HG02885 (cell line): ENCODE measurements around the gene CSF2RB.

Experiments used
- ATAC-seq: cut with Tn5 transposase; IDR thresholded peaks from one replicate; pipeline ENCODE4 v1.9.1; 2021; ENCODE audit warnings: mild to moderate bottlenecking; ENCODE audit not compliant: unreplicated experiment, poor library complexity

CSF2RB gene

GRCh38 chr22:36913427-36914389 lies at the start of gene CSF2RB:
Gene CSF2RB (plus strand): TSS chr22:36913628. CDS start chr22:36922208, 8,580 bp downstream.
- ATAC-seq = peak; percentile 51

GRCh38 chr22:36863979-36864378 lies 49.4 kb upstream of the CSF2RB start:
- no peak for ATAC-seq

- ATAC-seq = no peak
Measured at GRCh38 chr22:36864454-36865215, 48.8 kb upstream of the CSF2RB start.

- ATAC-seq = no peak
Measured at GRCh38 chr22:36865346-36865745, 48.1 kb upstream of the CSF2RB start.

GRCh38 chr22:36867695-36868094 lies 45.7 kb upstream of the CSF2RB start:
- no peak for ATAC-seq

GRCh38 chr22:36868546-36869181 lies 44.8 kb upstream of the CSF2RB start:
- ATAC-seq = no peak

- no peak for ATAC-seq
Measured at GRCh38 chr22:36870250-36870649, 43.2 kb upstream of the CSF2RB start.

GRCh38 chr22:36871669-36872081 lies 41.8 kb upstream of the CSF2RB start:
- ATAC-seq = no peak

GRCh38 chr22:36872084-36872483 lies 41.3 kb upstream of the CSF2RB start:
- no peak for ATAC-seq

- ATAC-seq = no peak
Measured at GRCh38 chr22:36872866-36873498, 40.4 kb upstream of the CSF2RB start.

GRCh38 chr22:36873614-36874308 lies 39.7 kb upstream of the CSF2RB start:
- peak; percentile 75 for ATAC-seq

GRCh38 chr22:36874309-36874696 lies 39.1 kb upstream of the CSF2RB start:
- no peak for ATAC-seq

GRCh38 chr22:36874736-36875135 lies 38.7 kb upstream of the CSF2RB start:
- no peak for ATAC-seq

GRCh38 chr22:36875741-36876140 lies 37.7 kb upstream of the CSF2RB start:
- no peak for ATAC-seq

- no peak for ATAC-seq
Measured at GRCh38 chr22:36879775-36880174, 33.7 kb upstream of the CSF2RB start.

GRCh38 chr22:36881504-36882245 lies 31.8 kb upstream of the CSF2RB start:
- no peak for ATAC-seq

GRCh38 chr22:36884349-36885158 lies 28.9 kb upstream of the CSF2RB start:
- ATAC-seq = no peak

- no peak for ATAC-seq
Measured at GRCh38 chr22:36885474-36885873, 28.0 kb upstream of the CSF2RB start.
